ENCODE measurements around the gene OR2A2.

DNA sequence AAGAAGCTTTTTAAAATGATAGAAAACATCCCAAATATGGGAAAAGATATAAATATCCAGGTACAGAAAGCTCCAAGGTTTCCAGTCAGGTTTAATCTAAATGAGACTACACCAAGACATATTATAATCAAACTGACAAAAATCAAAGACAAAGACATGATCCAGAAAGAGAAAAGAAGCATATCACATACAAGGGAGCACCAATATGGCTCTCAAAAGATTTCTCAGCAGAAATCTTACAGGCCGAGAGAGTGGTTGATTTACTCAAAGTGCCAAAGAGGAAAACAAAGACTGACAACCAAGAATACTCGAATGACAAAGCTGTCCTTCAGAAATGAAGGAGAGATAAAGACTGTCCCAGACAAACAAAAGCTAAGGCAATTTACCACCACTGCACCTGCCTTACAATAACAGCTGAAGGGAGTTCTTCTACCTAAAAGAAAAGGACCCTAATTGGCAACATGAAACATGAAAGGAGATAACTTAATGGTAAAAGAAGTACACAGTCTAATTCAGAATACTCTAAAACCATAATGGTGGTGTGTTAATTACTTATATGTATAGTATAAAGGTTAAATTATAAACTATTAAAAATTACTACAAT lies 38.9 kb downstream of the OR2A2 start:
- TF ChIP-seq, protein P1, sequence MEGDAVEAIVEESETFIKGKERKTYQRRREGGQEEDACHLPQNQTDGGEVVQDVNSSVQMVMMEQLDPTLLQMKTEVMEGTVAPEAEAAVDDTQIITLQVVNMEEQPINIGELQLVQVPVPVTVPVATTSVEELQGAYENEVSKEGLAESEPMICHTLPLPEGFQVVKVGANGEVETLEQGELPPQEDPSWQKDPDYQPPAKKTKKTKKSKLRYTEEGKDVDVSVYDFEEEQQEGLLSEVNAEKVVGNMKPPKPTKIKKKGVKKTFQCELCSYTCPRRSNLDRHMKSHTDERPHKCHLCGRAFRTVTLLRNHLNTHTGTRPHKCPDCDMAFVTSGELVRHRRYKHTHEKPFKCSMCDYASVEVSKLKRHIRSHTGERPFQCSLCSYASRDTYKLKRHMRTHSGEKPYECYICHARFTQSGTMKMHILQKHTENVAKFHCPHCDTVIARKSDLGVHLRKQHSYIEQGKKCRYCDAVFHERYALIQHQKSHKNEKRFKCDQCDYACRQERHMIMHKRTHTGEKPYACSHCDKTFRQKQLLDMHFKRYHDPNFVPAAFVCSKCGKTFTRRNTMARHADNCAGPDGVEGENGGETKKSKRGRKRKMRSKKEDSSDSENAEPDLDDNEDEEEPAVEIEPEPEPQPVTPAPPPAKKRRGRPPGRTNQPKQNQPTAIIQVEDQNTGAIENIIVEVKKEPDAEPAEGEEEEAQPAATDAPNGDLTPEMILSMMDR (IDR thresholded peaks at IDR 0.05; ENCODE audit: low read depth, low read length): no peak
- TF ChIP-seq EZH2phosphoT487 (IDR thresholded peaks at IDR 0.05; ENCODE audit: low read depth): no peak
